HG03460 (cell line): ENCODE data around the gene SGCA.

ENCODE experiments used
- ATAC-seq: cut with Tn5 transposase; IDR thresholded peaks from one replicate; pipeline ENCODE4 v1.9.1; 2021; ENCODE audit not compliant: unreplicated experiment

Gene SGCA

DNA sequence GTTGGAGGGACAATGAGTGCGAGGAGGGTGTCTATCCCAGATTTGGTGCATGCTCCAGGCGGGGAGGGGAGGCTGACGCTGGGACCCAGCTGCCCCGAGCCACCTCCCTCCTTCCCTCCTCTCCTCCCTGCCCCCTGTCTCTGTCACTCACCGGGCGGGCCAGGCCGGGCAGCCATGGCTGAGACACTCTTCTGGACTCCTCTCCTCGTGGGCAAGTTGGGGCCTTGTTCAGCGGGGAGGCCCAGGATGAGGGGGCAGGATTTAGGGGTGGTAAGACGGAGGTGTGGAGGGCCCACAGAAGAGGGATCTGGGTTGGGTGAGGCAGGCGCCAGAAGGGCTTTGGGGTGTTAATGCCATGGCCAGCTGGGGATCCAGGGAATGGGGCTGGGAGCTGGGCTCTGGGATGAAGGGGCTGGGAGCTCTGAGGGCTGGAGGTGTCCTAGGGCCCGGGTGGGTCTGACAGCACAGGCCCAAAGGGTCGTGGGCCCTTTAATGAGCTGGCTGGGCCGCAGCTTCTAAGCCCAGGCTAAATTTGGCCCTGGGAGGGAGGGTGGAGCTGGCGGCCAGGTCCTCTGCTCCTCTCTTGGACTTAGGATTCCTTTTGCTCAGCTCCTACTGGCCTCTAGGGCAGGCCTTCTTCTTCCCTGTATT lies at the start of gene SGCA:
Gene SGCA (plus strand): TSS at position 139 of the 651 bp plus-strand sequence. CDS start 36 bp downstream, at position 175.
- no peak for ATAC-seq

DNA sequence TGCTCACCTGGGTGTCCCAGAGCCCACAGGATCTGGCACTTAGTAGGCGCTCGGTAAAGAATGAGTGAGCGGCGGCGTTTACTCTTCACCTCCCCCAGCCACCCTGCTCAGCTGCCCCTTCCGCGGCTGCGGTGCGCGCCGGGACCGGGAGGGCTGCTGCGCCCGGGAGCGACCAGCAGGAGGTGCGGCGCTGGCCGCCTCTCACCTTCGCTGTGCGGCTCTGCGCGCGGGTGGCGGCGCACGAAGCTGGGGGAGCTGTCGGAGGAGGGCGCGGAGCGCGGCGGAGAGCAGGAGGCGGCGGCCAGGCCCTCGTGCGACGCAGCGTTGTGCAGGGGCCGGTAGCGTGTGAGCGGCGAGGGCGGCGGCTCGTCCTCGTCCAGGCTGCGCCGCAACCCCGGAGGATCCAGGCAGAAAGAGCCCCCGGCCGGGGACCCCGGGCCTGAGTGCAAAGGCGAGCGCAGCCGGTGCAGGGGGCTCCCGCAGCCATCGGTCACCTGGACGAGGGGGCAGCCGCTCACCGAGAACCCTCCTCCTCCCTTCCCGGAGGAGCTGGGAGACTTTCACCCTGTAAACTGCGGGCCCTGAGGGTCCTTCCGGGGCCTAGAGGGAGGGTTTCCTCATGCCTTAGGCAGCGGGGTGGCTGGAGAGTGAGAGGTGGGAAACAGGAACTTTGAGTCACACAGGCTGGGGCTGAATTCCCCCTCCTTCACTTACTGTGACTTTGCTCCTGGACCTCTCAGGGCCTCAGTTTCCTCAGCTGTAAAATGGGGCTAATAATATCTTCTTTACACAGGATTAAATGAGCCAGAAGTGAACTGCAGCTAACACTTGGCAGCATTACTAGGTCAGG lies 48.4 kb upstream of the SGCA start:
- ATAC-seq: no peak

DNA sequence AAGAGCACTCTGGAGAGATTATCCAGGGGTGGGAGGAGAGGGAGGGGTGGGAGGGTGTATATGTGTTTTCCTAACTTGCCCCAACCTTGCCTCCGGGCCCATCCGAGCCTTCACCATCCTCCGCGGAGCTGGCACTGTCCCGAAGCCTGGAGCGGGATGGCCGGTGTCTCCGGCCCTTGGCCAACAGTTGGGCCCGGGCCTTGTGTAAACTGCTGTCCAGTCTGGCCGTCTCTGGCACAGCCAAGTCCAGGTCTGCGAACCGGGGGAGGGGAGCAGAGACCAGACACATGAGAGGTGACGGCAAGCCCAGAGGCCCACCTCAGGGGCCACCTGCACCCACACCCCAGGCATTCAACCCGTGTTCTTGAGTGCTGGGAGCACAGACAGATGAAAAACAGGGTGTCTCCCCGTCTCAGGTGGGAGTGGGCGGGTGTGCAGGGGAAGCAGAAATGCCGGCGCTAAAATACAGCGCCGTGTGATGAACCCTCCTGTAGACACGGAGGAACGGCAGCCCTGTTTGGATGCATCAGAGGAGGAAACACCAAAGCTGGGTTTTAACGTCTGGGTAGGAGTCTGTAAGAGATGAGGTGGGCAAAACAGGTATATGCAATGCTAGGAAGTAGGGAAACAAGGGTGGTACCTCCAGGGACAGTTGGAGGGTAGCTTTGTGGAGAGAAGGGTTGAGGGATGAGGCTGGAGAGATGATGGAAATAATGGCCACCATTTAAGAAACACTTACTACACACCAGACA lies 47.6 kb upstream of the SGCA start:
- ATAC-seq: no peak

DNA sequence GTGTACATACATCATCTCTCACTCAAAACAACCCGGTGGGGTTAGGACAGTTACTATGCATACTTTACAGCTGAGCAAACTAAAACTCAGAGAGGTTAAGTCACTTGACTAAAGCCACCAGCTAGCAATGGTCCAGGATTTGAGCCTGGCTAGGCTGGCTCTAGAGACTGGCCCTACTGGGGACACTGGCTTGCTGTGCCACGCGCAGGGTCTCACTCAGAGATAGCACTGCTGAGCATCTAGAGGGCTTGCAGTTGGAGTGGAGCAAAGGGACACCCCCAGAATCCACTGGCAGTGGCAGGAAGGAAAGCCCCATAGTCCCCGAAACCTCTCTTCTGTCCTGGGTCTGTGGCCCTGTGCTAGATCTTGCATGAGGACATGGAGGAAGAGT lies 47.0 kb upstream of the SGCA start:
- no peak for ATAC-seq

DNA sequence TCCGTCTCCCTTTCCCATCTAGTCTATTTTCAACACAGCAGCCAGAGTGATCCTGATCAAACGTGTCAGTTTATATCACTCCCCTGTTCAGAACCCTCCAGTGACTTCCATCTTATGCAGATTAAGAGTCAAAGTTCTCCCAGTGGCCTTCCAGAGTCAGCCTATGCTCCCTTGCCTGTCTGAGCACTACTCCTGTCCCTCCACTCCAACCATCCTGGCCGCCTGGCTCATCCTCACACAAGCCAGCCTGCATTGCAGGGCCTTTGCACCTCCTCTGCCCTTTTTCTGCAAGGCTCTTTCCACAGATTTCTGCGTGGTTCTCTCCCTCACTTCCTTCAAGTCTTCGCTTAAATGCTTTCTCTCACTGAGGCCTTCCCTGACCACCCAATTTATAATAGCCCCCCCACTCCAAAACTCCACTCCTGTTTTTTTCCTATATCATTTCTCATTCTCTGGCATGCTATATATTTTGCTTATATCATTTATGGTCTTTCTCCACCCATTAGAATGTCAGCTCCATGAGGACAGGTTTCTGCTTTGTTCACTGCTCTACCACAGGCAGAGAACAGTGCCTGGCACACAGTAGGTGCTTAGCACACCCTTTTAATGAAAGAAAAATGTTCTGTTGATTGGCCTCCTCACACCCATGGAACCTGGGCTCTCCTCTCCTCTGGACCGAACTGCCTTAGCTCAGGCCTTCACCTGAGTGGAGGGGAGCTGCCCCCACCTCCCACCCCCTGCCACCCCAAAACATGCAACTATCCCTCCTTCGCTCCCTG lies 45.1 kb upstream of the SGCA start:
- ATAC-seq: no peak

DNA sequence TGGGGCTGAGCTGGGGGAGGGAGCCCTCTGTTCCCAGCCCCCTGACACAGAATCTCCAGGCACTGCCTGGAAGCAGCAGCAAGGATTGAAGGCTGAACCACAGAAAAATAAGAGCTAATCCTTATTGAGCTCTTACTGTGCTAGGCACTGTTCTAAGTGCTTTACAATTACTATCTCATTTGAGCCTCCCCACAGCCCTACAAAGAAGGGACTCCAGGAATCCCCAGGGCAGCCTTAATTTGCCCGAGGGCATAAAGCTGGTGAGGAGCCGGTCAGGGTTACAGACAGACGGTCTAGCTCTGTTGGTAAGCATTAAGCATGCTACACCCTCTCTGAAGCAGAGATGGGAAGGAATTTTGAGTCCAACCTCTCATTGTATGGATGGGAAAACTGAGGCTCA lies 42.9 kb upstream of the SGCA start:
- ATAC-seq: no peak

DNA sequence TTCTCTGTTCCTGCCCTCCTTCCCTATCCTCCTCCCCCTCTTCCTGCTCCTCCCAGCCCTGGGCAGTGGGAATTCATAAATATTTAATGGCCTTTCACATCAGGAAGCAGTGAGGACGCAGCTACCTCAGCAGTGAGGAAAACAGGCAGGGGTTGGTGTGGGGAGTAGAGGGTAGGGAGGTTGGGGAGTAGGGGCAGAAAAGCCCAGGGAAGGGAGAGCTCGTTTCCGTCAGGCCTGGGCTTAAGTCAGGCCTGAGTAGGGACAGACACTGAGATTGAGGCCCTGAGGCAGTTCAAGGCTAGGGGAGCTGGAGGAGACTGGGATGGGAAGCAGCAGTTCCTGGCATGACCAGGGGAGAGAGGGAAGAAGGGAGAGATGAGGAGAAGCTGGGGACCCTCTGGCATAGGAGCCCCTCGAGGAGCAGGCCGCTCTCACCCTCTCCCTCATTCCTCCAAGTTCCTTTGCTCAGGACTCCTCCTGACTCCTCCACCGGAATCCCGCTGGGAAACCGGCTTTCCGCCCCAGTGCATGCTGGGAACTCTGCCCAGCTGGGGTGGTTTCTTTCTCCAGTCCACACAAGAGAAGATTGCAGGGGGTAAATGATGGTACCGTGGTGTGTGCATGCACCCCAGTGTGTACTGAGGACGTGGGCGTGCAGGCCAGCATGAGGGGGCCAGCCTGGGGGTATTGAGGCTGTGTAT lies 42.0 kb upstream of the SGCA start:
- no peak for ATAC-seq

DNA sequence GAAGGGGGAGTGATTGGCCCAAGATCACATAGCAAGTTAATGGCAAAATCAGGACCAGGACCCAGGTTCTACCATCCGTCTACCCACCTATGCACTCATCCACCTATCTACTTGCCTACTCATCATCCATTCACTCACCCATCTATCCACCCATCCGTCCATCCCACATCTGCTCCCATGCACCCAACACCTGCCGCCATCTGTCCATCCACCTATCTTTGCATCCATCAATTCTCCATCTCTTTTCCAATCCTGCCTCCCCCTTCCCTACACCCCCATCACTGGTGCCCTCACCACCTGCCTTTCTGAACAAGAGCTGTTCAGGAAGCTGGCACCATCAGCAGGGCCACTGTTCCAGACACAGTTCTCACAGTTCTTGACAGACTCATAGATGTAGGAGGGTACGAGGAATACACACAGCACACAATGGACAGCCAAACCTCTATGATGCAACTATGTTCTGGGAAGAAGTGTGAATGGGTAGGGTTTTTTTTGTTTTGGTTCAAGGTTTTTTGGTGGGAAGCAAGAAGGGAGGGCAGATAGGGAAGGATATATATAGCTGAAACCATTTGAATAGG lies 40.3 kb upstream of the SGCA start:
- ATAC-seq: no peak

DNA sequence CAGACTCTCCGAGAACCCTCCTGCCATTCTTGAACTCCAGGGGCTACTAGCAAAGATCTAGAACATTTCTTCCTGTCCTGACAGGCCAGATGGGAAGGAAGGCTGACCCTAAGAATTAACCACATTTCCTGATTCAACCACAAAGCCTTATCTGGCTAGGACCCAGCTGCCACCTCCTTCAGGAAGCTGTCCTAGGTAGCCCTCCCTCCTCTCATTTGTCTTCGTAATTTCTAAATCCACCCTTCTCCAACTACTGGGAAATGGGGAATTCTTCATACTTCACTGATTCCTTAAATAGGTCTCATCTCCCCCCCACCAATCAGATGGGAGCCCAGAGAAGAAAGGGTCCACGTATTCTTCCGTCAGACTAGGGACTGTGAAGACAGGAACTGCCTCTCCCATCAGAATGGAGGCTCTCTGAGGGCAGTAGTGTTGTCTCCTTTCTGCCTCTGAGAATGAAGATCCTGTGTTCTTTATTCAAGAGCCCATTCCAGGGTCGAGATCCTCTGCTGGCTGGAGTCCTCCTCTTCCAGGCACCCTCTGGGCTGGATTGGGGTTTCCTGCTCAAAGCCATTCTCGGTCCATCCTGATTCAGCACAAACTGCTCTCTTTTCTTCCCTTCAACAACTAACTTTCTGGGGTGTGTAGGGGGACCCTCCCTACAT lies 38.0 kb upstream of the SGCA start:
- no peak for ATAC-seq

DNA sequence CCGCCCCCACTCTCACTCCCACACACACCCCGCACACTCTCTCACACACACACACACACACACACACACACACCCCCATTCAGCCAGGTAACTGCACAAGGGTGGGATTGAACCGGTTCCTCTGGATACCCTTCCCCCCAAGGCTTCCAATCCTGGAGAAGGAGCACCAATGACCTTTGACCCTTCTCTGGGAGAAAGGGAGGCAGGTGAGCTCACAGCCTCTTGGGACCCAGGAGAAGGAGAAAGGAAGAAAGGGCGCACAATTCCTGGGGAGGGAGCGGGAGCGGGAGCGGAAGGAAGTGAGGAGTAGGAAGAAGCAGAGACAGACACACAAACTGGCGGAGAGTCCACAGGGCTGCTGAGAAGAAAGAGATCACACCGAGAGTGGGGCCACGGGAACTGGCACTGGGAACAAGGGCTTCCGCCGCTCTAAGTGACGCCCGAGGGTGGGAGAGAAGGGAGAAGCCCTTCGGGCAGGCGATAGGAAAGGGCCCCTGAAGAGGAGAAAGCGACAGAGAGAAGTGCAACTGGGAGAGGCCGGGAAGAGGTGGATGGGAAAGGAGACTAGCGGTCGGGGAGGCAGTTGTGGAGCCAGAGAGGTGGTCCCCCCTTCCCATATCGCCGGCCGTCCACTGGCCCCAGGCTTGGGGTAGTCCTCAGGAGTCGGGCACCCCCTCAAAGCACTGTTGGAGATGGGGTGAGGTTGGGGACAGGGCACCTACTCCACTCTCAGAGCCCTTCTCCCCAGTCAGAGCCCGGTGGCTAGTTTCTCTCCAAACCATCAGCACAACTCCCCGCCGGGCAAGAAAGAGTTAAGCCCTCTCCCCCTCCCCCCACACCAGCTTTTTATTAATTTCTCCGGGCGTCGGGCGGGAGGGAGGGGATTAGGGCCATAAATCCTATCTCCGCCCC lies 37.1 kb upstream of the SGCA start:
- no peak for ATAC-seq

DNA sequence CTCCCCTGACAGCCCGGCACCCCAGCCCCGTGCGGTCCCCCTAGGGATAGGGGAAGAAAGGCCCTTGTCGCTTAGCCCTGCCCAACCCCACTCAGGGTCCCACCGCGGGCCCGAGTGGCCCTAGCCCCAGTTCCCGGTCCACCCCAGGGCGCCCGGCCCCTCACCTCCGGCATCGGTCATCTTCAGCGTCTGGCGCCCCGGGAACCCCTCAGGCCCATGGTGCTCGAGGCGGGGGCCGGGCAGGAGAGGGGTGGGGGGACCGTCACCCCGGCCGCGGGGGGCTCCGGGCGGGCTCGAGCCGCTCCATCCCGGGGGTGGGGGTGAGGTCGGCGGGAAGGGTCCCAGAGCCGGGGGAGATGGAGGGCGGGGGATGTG lies 36.5 kb upstream of the SGCA start:
- ATAC-seq: no peak

DNA sequence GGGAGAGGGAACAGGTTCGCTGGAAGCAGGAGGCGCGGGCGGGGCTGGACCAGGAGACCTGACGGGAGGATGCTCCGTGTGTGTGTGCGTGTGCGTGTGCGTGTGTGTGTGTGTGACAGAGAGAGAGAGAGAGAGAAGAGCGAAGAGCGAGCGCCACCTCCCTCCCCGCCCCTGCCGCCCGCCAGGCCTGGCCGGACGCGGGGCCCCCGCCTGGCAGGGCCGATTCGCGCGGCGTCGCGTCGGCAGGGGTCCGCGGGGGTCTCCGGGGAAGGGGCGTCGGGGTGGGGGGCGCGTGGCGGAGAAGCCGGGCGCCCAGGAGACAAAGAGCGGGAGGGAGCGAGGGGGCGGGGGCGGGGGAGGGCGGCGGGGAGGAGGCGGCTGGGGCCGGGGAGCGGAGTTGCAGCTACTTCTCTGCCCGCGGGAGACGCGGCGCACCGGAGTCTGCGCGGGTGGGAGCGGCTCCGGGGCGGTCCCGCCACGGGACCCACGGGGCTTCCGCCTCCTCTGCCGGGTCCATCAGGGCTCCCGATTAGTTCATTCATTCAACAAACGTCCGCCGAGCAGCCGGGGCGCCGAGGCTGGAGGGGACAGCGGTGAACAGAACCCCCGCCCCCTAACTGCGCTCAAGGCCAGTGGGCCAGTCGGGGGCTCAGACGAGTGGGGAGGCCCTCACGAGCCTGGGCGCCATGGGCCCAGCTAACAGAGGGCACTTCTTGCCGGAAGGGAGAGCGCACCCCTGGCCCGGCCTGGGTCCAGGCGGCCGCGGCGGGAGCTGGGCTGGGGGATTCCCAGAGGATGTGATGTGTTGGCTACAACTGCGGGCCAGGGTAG lies 35.9 kb upstream of the SGCA start, which contains the start of gene SAMD14:
Gene SAMD14 (minus strand): TSS at position 433 of the 831 bp plus-strand sequence. CDS start 5,201 bp downstream, outside the sequence.
- ATAC-seq: no peak

DNA sequence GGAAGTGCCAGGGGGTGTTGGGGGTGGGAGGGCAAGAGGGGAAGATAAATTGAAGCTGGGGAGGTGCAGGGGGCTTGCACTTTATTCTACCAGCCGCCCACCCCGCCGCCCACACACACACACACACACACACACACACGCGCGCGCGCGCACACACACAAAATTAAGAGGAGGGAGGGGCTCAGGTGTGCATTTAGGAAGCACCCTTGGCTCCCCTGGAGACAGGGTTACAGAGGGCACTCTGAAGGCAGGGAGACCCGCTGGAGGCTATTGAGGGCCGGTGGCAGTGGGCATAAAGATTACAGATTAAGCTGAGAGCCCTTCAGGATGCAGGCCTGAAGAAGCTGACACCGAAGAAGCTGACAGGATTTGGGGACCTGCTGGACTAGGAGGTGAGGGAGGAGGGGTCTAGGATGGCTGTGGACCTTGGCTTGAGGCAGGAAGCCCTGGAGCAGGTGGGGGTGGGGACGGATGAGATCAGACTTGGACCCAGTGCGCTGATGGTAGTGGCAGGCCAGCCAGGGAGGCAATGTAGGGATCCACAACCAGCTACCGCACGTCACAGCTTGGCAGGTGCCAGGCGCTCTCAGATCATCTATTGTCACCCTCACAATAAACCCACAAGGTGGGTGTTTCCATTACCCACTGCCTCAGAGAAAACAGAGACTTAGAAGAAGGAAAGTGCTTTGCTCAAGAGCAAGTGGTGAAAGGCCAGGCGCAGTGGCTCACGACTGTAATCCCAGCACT lies 35.1 kb upstream of the SGCA start:
- ATAC-seq: no peak

DNA sequence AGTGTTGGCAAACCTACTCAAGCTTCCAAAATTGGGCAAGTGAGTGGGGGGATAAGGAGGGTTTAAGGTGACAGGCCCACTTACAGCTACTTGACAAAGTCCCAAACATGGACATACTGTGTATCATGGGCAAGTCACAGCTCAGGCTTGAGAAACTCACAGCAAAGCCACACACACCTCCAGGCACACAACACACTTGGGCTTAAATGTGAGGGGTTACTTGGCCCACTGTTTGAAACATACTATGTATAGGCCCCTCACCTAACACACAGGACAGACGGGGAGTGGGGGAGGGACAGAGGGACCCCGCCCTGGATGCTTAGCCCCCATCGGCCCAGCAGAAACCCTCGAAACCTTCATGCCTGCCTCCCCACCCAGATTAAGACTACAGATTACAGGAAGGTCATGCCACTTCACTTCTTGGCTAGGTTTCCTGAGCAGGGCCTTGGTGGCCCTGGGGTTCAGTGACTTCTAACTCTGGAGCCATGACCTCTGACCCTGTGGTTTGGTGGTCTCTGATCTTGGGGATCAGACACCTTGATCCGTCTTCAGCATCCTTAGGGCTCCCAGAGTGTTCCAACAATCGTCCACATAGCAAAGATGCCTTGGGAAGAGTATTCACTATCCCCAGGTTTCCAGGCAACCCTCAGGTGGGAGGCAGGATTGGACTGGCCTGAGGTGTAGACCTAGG lies 33.6 kb upstream of the SGCA start:
- ATAC-seq: no peak

DNA sequence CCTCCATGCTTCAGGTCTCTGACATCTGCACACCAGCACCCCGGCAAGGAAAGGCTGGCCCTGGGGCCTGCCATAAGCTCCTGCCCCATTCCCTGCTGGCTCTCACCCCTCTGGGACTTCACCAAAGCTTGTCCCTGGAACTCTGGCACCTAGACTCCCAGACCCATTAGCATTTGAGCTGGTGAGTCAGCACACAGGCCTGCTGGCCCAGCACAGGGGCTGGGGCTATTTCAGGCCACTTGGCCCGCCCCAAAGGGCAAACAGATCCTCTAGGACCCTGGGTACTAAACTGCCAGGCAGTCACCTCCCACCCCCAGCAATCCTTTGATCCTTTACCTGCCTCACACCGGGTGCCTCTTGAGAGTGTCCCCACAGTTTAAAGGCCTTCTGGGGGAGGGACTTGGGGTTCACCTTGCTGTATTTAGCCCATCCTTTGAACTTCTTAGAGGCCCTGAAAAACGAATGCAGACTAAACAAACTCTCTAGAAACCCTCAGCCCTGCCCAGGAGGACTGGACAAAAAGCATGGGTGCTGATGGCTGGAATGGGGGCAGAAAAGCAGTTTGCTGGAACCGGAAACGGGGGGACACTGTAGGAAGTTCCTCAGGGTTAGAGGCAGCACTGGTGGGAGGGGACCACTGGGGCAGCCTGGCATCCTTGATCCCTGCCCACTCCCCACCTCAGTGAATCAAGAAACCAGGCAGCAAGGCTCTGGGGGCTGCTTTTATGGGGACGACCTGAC lies 32.6 kb upstream of the SGCA start:
- ATAC-seq: no peak

DNA sequence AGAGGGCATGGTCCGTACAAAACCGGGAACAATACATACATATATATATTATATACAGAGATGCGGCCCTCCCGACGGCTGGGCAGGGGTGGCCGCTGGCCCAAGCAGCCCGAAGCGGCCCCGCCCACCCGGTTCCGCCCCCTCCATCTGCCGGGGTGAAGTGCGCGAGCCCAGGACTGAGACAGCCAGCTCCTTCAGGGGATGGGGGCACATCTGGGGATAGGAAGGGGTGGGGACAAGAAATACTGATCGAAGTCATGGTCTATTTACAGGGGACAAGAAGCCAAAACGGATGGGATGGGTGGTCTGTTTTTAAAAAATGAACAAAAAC lies 32.1 kb upstream of the SGCA start:
- ATAC-seq: no peak
